H1 (cell line): ENCODE measurements around the gene TMIGD3. TPM values are rescaled to one million over a fixed set of nuclear protein-coding genes. Genes with fewer than 3 reads are reported as not detected.

Source experiments
- CTCF ChIA-PET: fragments of 300-600 bp; sonication (Branson Sonifier 250); formaldehyde crosslinking; loops from one replicate; lab custom pipeline; 2021; ENCODE audit not compliant: partially characterized antibody; lab: Charles Lee
- POLR2A ChIA-PET: fragments of 300-600 bp; sonication (Branson Sonifier 250); formaldehyde crosslinking; loops from one replicate; lab custom pipeline; 2021; ENCODE audit warnings: inconsistent platforms; ENCODE audit not compliant: partially characterized antibody; lab: Charles Lee
- DNase-seq, 2 experiments: peaks; one replicate each; pipeline versions ENCODE4 v3.0.0 to v3.0.0-alpha.2; 2010 to 2022; ENCODE audit warnings: low spot score in 2 of 2, low read depth in 1 of 2, mixed read lengths in 1 of 2
- FAIRE-seq: peaks from 2 replicates; lab custom pipeline; 2011; peaks lifted over from hg19 to GRCh38; lab: Jason Lieb, UNC
- H2AFZ ChIP-seq: 2 replicates; pipeline ENCODE4 v1.8.1; 2012; ENCODE audit warnings: low read length, inconsistent platforms
- H2AK5ac ChIP-seq: 2 replicates; pipeline ENCODE4 v1.6.1; 2013; ENCODE audit warnings: low read depth, low read length
- H2BK120ac ChIP-seq: replicated peaks from 2 replicates; pipeline ENCODE3; 2013; ENCODE audit warnings: low read depth, low read length, inconsistent platforms
- H2BK12ac ChIP-seq: 2 replicates; pipeline ENCODE4 v1.6.1; 2013; ENCODE audit warnings: low read depth, low read length
- H2BK15ac ChIP-seq: 2 replicates; pipeline ENCODE4 v1.6.1; 2013; ENCODE audit warnings: low read length
- H2BK20ac ChIP-seq: 2 replicates; pipeline ENCODE4 v1.6.1; 2013; ENCODE audit warnings: low read length
- H2BK5ac ChIP-seq: 2 replicates; pipeline ENCODE4 v1.6.1; 2013; ENCODE audit warnings: low read depth, low read length
- H3K14ac ChIP-seq: 2 replicates; pipeline ENCODE4 v1.6.1; 2013; ENCODE audit warnings: inconsistent platforms; ENCODE audit not compliant: insufficient read length
- H3K18ac ChIP-seq: 2 replicates; pipeline ENCODE4 v1.6.1; 2013; ENCODE audit warnings: low read length; ENCODE audit errors: extremely low read depth
- H3K23ac ChIP-seq: 2 replicates; pipeline ENCODE4 v1.6.1; 2013; ENCODE audit warnings: inconsistent platforms; ENCODE audit not compliant: insufficient read length
- H3K23me2 ChIP-seq: 2 replicates; pipeline ENCODE4 v1.6.1; 2013; ENCODE audit warnings: low read depth, low read length
- H3K27ac ChIP-seq: 2 replicates; pipeline ENCODE4 v1.6.1; 2011; ENCODE audit warnings: low read depth, low read length, inconsistent platforms
- H3K27me3 ChIP-seq, 4 experiments: replicated peaks in 1 of 4; 1 replicate in 1 of 4; 2 replicates in 3 of 4; pipeline versions ENCODE4 v1.6.1 to v1.8.1; 2011 to 2013; ENCODE audit warnings: low read length in 3 of 4, mild to moderate bottlenecking in 3 of 4, inconsistent platforms in 2 of 4, mixed read lengths in 2 of 4, moderate library complexity in 1 of 4; ENCODE audit not compliant: control insufficient read depth in 3 of 4, insufficient read depth in 3 of 4; ENCODE audit errors: extremely low read depth in 1 of 4
- H3K36me3 ChIP-seq, 4 experiments: 2 replicates each; pipeline versions ENCODE4 v1.6.1 to v1.8.1; 2011 to 2013; ENCODE audit warnings: mild to moderate bottlenecking in 4 of 4, low read length in 3 of 4, moderate library complexity in 2 of 4, control low read depth in 1 of 4, inconsistent platforms in 1 of 4; ENCODE audit not compliant: insufficient read depth in 4 of 4, control insufficient read depth in 2 of 4
- H3K4ac ChIP-seq: replicated peaks from 2 replicates; pipeline ENCODE3; 2013; ENCODE audit warnings: low read length, low read depth, mixed read lengths, inconsistent platforms; ENCODE audit not compliant: insufficient read length
- H3K4me1 ChIP-seq, 4 experiments: replicated peaks in 1 of 4; 1 replicate in 1 of 4; 2 replicates in 3 of 4; pipeline versions ENCODE4 v1.6.1 to v1.8.1; 2011 to 2013; ENCODE audit warnings: low read length in 3 of 4, inconsistent platforms in 2 of 4, mixed read lengths in 1 of 4; ENCODE audit not compliant: insufficient read depth in 4 of 4, control insufficient read depth in 3 of 4
- H3K4me2 ChIP-seq, 2 experiments: 2 replicates each; pipeline versions ENCODE4 v1.6.1 to v1.8.1; 2011 to 2013; ENCODE audit warnings: low read depth in 2 of 2, low read length in 2 of 2, control low read depth in 1 of 2, inconsistent platforms in 1 of 2, mild to moderate bottlenecking in 1 of 2; ENCODE audit not compliant: insufficient read depth in 1 of 2
- H3K4me3 ChIP-seq, 4 experiments: fragments of 200-600, 300-600 bp in 1 of 4; sonication (generic), shearing (Covaris generic), sonication (Bioruptor Twin) in 1 of 4; 2 replicates each; pipeline versions ENCODE4 v1.5.1 to v1.8.1; 2011 to 2016; ENCODE audit warnings: low read length in 4 of 4, low read depth in 3 of 4, control low read depth in 2 of 4, inconsistent platforms in 2 of 4, mild to moderate bottlenecking in 2 of 4, mixed read lengths in 1 of 4, moderate library complexity in 1 of 4; ENCODE audit not compliant: insufficient read depth in 2 of 4; ENCODE audit errors: extremely low read depth in 1 of 4
- H3K56ac ChIP-seq: replicated peaks from 2 replicates; pipeline ENCODE3; 2013; ENCODE audit warnings: low read depth, mild to moderate bottlenecking, mixed read lengths, low read length, inconsistent platforms; ENCODE audit not compliant: insufficient read length
- H3K79me1 ChIP-seq: 2 replicates; pipeline ENCODE4 v1.6.1; 2013; ENCODE audit warnings: low read depth, low read length, control low read depth
- H3K79me2 ChIP-seq, 2 experiments: 2 replicates each; pipeline versions ENCODE4 v1.6.1 to v1.8.1; 2012 to 2013; ENCODE audit warnings: low read length in 2 of 2, mild to moderate bottlenecking in 2 of 2, inconsistent platforms in 1 of 2; ENCODE audit not compliant: insufficient read depth in 2 of 2, control insufficient read depth in 1 of 2
- H3K9ac ChIP-seq, 4 experiments: replicated peaks in 1 of 4; 1 replicate in 1 of 4; 2 replicates in 3 of 4; pipeline versions ENCODE4 v1.6.1 to v1.8.1; 2011 to 2013; ENCODE audit warnings: low read depth in 3 of 4, low read length in 3 of 4, control low read depth in 2 of 4, mild to moderate bottlenecking in 2 of 4, moderate library complexity in 2 of 4, inconsistent platforms in 1 of 4; ENCODE audit errors: extremely low read depth in 1 of 4
- H3K9me3 ChIP-seq, 2 experiments: 2 replicates each; pipeline versions ENCODE4 v1.6.1 to v1.8.1; 2012 to 2013; ENCODE audit warnings: mild to moderate bottlenecking in 2 of 2, moderate library complexity in 2 of 2, control low read depth in 1 of 2, inconsistent platforms in 1 of 2, low read depth in 1 of 2, low read length in 1 of 2, mixed read lengths in 1 of 2; ENCODE audit not compliant: insufficient read depth in 2 of 2
- H4K20me1 ChIP-seq, 2 experiments: replicated peaks in 1 of 2; 2 replicates each; pipeline versions ENCODE3 to v1.8.1; 2011 to 2013; ENCODE audit warnings: inconsistent platforms in 2 of 2, low read length in 2 of 2, mild to moderate bottlenecking in 1 of 2; ENCODE audit not compliant: insufficient read depth in 2 of 2, control insufficient read depth in 1 of 2
- H4K5ac ChIP-seq: 2 replicates; pipeline ENCODE4 v1.6.1; 2013; ENCODE audit warnings: low read length, low read depth, mixed read lengths, inconsistent platforms; ENCODE audit not compliant: insufficient read length
- H4K8ac ChIP-seq: 2 replicates; pipeline ENCODE4 v1.8.0; 2013; ENCODE audit warnings: mild to moderate bottlenecking, moderate library complexity, low read length, inconsistent platforms; ENCODE audit not compliant: insufficient read depth; ENCODE audit errors: extremely low read depth
- H4K91ac ChIP-seq: replicated peaks from 2 replicates; pipeline ENCODE3; 2013; ENCODE audit warnings: low read length, mixed read lengths, inconsistent platforms; ENCODE audit not compliant: insufficient read length
- POLR2A ChIP-seq, 2 experiments: IDR thresholded peaks; 1 replicate in 1 of 2; 2 replicates in 1 of 2; pipeline ENCODE4 v1.6.1; 2011; ENCODE audit warnings: low read depth in 2 of 2, low read length in 2 of 2, mild to moderate bottlenecking in 2 of 2; ENCODE audit errors: control extremely low read depth in 1 of 2
- POLR2AphosphoS5 ChIP-seq: IDR thresholded peaks from 2 replicates; pipeline ENCODE4 v1.6.1; 2011; ENCODE audit warnings: low read depth, low read length
- RBBP5 ChIP-seq: IDR thresholded peaks from 2 replicates; pipeline ENCODE4 v1.7.1; 2012; ENCODE audit warnings: low read depth, mild to moderate bottlenecking, inconsistent platforms, low read length, moderate library complexity, borderline replicate concordance
- SIRT6 ChIP-seq: IDR thresholded peaks from one replicate; pipeline ENCODE4 v1.7.1; 2012; ENCODE audit warnings: low read length, inconsistent platforms
- YY1 ChIP-seq: IDR thresholded peaks from 2 replicates; pipeline ENCODE4 v1.6.1; 2011; ENCODE audit warnings: low read depth, mild to moderate bottlenecking, low read length
- WGBS, 2 experiments: shearing (Covaris generic) in 1 of 2; methylation state at CpG; one replicate each; pipeline versions ENCODE4 v1.1.6 to v1.1.7; 2013 to 2015; ENCODE audit warnings: low lambda C conversion rate in 2 of 2, mixed read lengths in 2 of 2, inconsistent platforms in 1 of 2, low coverage in 1 of 2, missing lambda C conversion rate in 1 of 2; ENCODE audit not compliant: insufficient replicate concordance in 2 of 2, insufficient coverage in 1 of 2, insufficient read length in 1 of 2; ENCODE audit errors: extremely low coverage in 1 of 2, missing lambda C conversion rate in 1 of 2; 5-methylcytosine and 5-hydroxymethylcytosine counted together
- polyA plus RNA-seq, 7 experiments: library from polyadenylated mRNA; depleted of rRNA in 3 of 7; stranded (reverse) in 5 of 7; unstranded in 2 of 7; fragments of >200 nt in 5 of 7; fragments of 200-250 nt in 2 of 7; gene quantifications; 1 replicate in 5 of 7; 2 replicates in 1 of 7; 4 replicates in 1 of 7; pipeline versions ENCODE4 v1.2.1 to v1.2.3, GENCODE V29; 2011 to 2013; ENCODE audit warnings: missing spikeins in 2 of 7, mixed read lengths in 2 of 7
- total RNA-seq: library from RNA; stranded (reverse); fragmentation: NEBNext Ultra II Directional; extraction: Animal tissue kit (Norgen Biotek cat#: 25700); gene quantifications from 2 replicates; pipeline ENCODE4 v1.2.1, GENCODE V29; 2021

Gene TMIGD3
- total and polyA plus RNA-seq, 2 of the 8 experiments (the other 6 are each of a cell fraction or from before 2014, with no cell fraction given): not detected

DNA sequence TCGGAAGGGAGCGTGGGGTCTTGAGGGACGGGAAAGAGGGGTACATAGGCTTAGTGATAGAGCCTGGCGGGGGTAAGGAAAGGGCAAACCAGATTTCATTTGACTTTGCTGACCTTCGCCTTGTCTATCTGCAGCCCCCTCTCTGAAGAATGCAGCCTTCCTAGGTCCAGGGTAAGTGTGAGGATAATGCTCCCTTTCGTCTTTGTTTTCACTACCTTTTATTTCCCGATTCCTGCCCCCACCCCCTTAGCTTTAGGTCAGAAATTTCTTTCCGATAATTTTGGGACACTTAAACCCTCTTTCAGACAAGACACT is 53.8 kb downstream of the TMIGD3 start:
- Histone ChIP-seq H3K23me2 (peaks cover 3% of the 10 kb centered on the region), H4K20me1 (peaks cover 3 to 5% of the 10 kb centered on the region in 2 experiments), H3K9me3 (no peaks in the 10 kb centered on the region), H3K27me3 (no peaks in the 10 kb centered on the region), H3K79me1 (peaks cover 4% of the 10 kb centered on the region; the same call in 1 of the 2 replicates), H3K36me3 (peaks cover 8 to 33% (median 10%) of the 10 kb centered on the region in 4 experiments), H3K56ac (peak overlapping the region; percentile 77), H3K4ac (no peak overlapping the region), H4K91ac (peak overlapping the region; percentile 78), H3K18ac (no peak overlapping the region), H2BK20ac (no peak overlapping the region), H2BK15ac (no peak overlapping the region), H3K14ac (no peak overlapping the region), H3K9ac (peak overlapping the region; percentile 88 to 96 (median 94)), H4K8ac (peak overlapping the region; percentile 95; the same call in 1 of the 2 replicates), H3K79me2 (peaks cover 5 to 69% of the 10 kb centered on the region in 2 experiments), H3K23ac (no peak overlapping the region), H3K27ac (peak overlapping the region; percentile 85), H4K5ac (peak overlapping the region; percentile 88), H2BK5ac (peak overlapping the region; percentile 89)
- DNase-seq: no peak
- no peak for FAIRE-seq
- TF ChIP-seq POLR2AphosphoS5: 0 out of 2 replicates have a peak, but pooled peaks have one; percentile 4
- TF ChIP-seq SIRT6: no peak
- TF ChIP-seq YY1: no peak
- 0 out of 2 replicates have a peak, but pooled peaks have one; percentile 20 for TF ChIP-seq RBBP5
- peak in 1 of 2 experiments; percentile 23; a peak in 1 of 3 replicates for TF ChIP-seq POLR2A (IDR thresholded peaks at IDR 0.05; ENCODE audit: control extremely low read depth in 1 of 2, low read depth in 2 of 2, low read length in 2 of 2)
- TF ChIP-seq, all 59 proteins: peak for 3
- peak overlapping the region; percentile 79 to 95 for H3K4me2 ChIP-seq
- H3K4me3 ChIP-seq: peak overlapping the region; percentile 86 to 100 (median 99)
- peak overlapping the region; percentile 18; the same call in 1 of the 2 replicates for H2AK5ac ChIP-seq
- H2BK12ac ChIP-seq: no peak overlapping the region
- no peak overlapping the region for H2BK120ac ChIP-seq
- WGBS, 2 experiments: 2% methylated on average over 8 of the region's 8 CpGs; no CpG with 5 or more reads in 1 of the 2 experiments
- peaks cover 0 to 2% (median 1%) of the 10 kb centered on the region in 4 experiments; a peak in 3 of 7 replicates for H3K4me1 ChIP-seq
- POLR2A ChIA-PET: interaction anchor here (0.6 to 3.7 kb wide), 5 partner anchors 13 to 310 kb away, joined by 3 to 36 read pairs (median 4); partner anchors contain the start of genes CEPT1 and DRAM2
- H2AFZ ChIP-seq: peak overlapping the region; percentile 95
- CTCF ChIA-PET: interaction anchor here (0.7 to 1.0 kb wide), 3 partner anchors 9 to 220 kb away, joined by 3 to 4 read pairs (median 3); no protein-coding TSS in a partner anchor
